NCI-H2081 treated with DMSO at 0.1 percent for 48 hours (cell line): ENCODE data around the gene STRN4.
A peak's percentile ranks its signal among the peaks of the same experiment; 100 is the strongest.
"Not testable (repeated sequence)": the region's sequence is repeated elsewhere in the genome, so short reads cannot be mapped to it uniquely, and the experiment has no call there.

Experiments
- DNase-seq: peaks from one replicate; lab custom pipeline; 2025; lab: John Stamatoyannopoulos, UW

The STRN4 gene

DNA sequence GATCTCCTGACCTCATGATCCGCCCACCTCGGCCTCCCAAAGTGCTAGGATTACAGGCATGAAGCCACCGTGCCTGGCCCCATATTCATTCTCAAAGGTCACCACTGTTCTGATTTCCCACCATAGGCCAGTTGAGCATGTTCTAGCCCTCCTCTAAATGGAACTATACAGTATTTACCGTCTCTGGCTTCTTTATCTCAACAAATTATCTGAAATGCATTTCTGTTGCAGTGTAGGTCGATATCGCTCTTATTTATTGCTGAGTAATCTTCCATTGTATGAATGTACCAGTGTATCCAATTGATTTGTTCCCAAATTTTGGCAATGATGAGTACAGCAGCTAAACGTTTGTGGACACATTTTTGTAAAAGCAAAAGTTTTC is 26.8 kb upstream of the STRN4 start:
- DNase-seq, result no peak

DNA sequence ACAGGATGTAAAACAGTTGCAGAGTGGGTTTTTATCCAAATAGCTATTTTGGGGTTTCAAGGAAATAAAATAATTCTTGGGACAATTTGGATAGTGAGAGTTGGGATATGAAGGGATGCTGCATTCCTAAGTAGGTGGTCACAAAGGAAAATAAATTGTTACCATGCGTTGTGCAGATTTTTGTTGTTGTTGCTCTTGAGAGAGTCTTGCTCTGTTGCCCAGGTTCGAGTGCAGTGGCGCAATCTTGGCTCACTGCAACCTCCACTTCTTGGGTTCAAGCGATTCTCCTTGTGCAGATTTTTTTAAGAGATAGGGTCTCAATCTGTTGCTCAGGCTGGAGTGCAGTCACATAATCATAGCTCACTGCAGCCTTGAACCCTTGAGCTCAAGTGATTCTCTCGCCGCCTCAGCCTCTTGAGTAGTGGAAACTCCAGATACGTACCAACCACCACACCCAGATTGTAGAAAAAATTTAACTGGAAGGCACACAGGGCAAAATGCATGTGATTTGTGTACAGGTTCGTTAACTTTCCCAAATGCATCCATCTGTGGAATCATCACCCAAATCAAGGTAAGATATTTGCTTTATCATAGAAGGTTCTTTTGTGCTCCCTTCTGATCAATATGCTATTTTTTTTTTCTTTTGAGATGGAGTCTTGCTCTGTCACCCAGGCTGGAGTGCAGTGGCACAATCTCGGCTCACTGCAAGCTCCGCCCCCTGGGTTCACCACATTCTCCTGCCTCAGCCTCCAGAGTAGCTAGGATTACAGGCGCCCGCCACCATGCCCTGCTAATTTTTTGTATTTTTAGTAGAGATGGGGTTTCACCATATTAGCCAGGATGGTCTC is 26.1 kb upstream of the STRN4 start:
- DNase-seq, result no peak

GRCh38 chr19:46768746-46769145 is 22.5 kb upstream of the STRN4 start:
- not testable (repeated sequence) for DNase-seq

DNA sequence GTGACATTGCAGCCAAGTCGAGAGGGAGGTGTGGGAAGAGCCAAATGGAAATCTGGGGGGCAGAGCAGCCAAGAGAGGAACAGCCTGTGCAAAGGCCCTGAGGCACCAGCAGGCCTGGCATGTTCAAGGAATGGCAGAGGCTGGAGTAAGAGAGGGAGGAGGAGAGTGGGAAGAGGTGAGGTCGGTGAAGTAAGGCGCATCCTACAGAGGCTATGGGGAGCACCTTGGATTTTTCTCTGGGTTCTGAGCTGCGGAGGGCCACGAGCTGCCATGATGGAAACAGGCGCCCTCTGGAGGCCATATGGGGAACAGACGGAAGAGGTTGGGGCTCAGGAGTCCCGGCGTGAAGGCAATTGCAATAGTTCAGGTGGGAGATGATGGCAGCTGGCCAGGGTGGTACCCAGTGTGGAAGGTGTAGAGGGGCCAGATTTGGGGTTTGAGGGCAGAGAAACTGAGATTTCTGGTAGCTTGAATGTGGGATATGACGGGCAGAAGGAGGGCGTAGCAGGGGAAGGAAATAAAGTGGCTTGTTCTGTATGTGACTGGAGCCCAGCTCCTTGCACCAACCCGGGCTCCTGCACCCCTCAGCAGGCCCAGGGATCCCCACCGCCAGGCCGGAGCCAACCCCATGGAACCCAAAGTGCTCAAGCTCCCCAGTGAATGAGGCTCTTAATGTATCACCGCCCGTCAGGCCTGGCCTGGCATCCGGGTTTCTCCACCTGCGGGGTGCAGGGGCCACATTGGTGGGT is 20.5 kb upstream of the STRN4 start:
- no peak for DNase-seq

- no peak for DNase-seq
Observed at GRCh38 chr19:46764817-46765291, 18.6 kb upstream of the STRN4 start.

DNA sequence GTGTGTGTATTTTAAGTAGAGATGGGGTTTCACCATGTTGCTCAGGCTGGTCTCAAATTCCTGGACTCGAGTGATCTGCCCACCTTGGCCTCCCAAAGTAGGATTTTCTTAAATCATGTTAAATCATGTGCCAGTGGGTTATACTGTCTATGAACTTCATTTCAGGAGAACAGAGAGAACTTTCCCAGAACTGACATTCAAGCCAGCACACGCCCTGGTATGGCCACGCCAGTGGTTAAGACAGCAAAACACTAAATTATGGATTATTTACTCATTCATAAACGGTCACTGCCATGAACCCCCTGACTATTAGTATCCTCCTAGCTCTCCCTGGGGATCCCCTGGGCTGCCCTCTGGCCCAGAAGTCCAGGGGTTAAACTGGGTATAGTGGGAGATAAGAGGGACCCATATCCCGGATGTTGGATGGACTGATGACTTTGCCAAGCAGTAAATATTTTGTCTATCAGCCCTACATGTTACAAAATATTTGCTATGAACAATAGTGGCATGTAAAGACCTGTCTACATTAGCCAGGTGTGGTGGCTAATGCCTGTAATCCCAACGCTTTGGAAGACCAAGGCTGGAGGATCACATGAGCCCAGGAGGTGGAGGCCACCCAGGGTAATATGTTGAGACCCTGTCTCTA is 16.1 kb upstream of the STRN4 start:
- no peak for DNase-seq

DNA sequence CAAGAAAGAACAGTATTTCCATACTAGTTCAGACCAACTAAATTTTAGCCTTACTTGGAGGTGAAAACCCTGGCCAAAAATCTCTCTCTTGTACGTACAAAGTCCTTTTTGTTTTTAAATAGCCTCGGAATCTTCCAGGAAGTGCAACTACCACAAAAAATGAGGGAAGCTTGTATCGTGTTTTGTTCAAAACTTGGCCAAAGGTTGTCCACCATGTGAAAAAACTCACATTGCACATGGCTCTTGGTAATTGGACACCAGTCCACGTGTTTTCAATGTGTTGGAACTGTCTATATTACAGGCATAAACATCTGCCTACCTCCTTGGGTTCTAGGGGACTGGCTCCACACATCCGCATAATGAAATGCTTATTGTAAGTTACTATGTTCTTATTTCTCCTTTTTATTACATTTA is 15.2 kb upstream of the STRN4 start:
- DNase-seq, result no peak

DNA sequence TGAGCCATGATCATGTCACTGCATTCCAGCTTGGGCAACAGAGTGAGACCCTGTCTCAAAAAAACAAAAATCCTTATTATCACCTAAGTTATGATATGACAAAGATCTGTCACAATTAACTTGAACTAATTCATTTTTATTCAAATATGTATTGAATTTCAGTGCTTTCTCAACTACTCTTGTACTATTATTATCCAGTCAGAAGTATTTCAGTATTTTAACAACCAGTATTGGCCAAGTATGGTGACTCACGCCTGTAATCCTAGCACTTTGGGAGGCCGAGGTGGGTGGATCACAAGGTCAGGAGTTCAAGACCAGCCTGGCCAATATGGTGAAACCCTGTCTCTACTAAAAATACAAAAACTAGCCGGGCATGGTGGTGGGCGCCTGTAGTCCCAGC is 14.6 kb upstream of the STRN4 start:
- DNase-seq, result not testable (repeated sequence)

- no peak for DNase-seq
Observed at GRCh38 chr19:46760363-46760762, 14.1 kb upstream of the STRN4 start.

DNA sequence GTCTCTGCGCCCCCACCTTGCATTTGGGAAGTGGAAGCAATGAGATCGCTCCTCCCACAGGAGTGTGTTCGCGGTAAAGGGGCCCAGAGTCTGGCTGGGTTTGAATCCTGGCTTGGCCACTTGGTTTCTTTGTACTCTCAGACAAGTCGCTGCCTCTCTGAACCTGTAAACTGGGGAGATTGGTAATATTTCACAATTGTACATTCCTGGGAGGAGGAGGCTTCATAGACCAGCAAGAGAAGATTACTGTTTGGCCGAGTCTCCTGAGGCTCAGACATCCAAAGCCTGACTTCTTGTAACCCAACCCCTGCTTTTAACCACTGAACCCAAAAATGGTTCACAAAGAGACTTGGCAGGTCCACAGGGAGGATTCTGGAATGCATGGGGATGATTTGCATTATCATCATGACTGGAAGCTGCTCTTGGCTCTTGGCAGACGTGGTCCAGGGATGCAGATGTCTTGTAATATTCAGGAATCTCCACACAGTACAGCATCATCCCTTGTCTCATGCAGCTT is 13.6 kb upstream of the STRN4 start:
- DNase-seq, result no peak

- no peak for DNase-seq
Observed at GRCh38 chr19:46759206-46759605, 13.0 kb upstream of the STRN4 start.

DNA sequence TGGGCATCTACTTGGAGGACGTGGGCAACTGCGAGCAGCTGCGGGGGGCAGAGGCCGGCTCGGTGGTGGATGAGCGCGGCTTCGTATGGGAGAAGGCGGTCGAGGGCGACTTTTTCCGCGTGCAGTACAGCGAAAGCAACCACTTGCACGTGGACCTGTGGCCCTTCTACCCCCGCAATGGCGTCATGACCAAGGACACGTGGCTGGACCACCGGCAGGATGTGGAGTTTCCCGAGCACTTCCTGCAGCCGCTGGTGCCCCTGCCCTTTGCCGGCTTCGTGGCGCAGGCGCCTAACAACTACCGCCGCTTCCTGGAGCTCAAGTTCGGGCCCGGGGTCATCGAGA is 10.3 kb upstream of the STRN4 start:
- DNase-seq, result no peak

DNA sequence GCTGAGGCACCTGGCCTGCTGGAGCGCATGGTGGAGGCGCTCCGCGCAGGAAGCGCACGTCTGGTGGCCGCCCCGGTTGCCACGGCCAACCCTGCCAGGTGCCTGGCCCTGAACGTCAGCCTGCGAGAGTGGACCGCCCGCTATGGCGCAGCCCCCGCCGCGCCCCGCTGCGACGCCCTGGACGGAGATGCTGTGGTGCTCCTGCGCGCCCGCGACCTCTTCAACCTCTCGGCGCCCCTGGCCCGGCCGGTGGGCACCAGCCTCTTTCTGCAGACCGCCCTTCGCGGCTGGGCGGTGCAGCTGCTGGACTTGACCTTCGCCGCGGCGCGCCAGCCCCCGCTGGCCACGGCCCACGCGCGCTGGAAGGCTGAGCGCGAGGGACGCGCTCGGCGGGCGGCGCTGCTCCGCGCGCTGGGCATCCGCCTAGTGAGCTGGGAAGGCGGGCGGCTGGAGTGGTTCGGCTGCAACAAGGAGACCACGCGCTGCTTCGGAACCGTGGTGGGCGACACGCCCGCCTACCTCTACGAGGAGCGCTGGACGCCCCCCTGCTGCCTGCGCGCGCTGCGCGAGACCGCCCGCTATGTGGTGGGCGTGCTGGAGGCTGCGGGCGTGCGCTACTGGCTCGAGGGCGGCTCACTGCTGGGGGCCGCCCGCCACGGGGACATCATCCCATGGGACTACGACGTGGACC is 9.7 kb upstream of the STRN4 start:
- no peak for DNase-seq

DNA sequence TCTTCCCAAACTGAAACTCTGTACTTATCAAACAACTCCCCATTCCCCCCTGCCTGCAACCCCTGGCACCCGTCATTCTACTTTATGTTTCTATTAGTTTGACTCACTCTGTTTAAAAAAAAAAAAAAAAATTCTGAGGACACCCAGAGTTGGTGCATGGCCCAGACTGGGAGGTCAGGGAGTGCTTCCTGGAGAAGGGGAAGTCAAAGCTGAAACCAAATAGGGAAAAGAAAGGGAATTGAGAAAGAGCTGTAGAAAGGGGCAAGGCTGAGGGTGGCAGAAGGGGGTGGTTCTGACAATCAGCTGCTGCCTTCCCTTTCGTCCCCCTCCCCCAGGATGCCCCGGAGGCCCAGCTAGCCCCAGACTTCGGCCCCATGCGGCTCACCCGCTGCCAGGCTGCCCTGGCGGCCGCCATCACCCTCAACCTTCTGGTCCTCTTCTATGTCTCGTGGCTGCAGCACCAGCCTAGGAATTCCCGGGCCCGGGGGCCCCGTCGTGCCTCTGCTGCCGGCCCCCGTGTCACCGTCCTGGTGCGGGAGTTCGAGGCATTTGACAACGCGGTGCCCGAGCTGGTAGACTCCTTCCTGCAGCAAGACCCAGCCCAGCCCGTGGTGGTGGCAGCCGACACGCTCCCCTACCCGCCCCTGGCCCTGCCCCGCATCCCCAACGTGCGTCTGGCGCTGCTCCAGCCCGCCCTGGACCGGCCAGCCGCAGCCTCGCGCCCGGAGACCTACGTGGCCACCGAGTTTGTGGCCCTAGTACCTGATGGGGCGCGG is 9.0 kb upstream of the STRN4 start:
- DNase-seq, result no peak

- peak; percentile 44 for DNase-seq
Observed at GRCh38 chr19:46753420-46754155, 7.3 kb upstream of the STRN4 start.

DNA sequence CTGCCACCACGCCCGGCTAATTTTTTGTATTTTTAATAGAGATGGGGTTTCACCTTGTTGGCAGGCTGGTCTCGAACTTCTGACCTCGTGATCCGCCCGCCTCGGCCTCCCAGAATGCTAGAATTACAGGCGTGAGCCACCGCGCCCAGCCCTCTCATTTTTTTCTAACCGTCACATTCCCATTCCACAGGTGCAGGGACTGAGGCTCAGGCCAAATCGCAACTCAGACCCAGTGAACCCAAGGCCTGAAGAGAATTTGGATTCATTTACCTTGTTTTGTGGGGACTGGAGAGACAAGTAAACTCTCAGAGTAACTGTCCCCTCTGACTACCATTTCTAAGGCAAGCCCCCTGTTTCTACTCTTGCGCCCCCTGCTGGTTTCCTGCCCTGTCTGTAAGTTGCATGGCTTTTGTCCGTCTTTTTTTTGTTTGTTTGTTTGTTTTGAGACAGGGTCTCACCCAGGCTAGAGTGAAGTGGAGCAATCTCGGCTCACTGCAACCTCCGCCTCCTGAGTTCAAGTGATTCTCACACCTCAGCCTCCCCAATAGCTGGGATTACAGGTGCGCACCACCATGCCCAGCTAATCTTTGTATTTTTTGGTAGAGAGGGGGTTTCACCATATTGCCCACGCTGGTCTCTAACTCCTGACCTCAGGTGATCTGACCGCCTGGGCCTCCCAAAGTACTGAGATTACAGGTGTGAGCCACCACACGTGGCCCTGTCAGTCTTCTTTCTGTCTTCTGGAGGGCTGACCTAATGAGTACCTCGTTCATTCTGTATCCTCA is 2.3 kb upstream of the STRN4 start:
- DNase-seq, result no peak

DNA sequence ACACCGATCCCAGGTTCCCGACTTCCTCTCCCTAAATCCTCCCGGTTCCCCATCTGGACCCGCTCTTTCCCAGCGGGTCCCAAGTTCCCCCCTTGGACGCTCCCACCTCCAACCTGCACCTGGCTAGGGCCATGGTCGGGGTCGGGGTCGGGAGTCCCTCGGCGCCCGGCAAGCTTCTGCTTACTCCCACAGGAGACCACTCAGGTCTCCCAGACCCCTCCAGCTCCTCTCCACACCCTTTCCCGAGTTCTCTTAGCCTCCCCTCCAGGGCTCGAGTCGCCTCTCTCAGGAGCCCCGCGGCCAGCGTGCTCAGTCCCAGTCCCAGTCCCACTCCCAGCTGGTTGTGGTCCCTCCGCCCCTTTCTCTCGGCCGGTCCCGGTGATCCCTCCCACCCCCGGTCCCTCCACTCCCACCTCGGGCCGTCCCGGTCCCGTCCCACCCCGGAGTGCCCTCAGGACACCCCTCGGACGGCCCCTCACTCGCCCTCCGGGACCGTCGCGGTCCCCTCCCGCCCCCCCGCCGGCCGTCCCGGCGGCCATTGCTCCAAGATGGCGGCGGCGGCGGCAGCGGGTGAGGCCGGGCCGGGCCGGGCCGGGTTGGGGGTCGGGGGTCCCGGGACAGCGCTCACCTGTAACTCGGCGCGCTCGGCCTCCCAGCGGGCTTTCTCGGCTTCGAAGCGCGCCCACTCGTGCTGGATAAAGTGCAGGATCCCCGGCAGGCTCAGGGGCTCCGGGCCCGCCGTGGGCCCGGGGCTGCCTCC is 549 bp downstream of the STRN4 start, which contains the start of gene FKRP:
TSS of gene FKRP (plus strand) at position 537 of the 760 bp plus-strand sequence. CDS start 9,394 bp downstream, outside the sequence.
- DNase-seq, result no peak

DNA sequence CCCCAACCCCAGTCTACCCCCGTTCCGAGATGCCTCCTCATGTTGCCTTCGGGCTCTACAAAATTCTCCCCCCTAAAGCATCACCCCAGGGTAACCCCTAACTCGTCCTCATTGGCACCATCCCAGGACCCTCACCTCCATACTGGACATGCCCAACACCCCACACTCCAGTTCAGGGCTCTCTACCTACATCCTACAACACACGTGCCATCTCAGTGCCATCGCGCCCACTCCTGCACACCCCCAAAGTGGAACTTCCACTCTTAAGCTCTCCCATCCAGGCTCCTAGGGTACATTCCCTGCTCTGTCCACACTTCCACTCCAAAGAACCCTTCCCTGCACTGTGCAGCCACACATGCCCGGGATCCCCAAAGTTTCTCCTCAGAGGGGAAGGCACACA is 1.2 kb downstream of the STRN4 start:
- DNase-seq, result no peak
